ENCODE measurements around the gene SPRY2.
"Not testable (repeated sequence)": the region's sequence is repeated elsewhere in the genome, so short reads cannot be mapped to it uniquely, and the experiment has no call there.

GRCh38 chr13:80344032-80344431 lies 3.1 kb upstream of the SPRY2 start:
- TF ChIP-seq CTCF, POLR2A (IDR thresholded peaks at IDR 0.05): not testable (repeated sequence)
